ENCODE data around the gene ATP13A4. TPM values are rescaled to one million over a fixed set of nuclear protein-coding genes. Genes with fewer than 3 reads are reported as not detected.

The ATP13A4 gene
- total RNA-seq, 2 experiments from 2014 or later, result 0.44 to 2.5 TPM

DNA sequence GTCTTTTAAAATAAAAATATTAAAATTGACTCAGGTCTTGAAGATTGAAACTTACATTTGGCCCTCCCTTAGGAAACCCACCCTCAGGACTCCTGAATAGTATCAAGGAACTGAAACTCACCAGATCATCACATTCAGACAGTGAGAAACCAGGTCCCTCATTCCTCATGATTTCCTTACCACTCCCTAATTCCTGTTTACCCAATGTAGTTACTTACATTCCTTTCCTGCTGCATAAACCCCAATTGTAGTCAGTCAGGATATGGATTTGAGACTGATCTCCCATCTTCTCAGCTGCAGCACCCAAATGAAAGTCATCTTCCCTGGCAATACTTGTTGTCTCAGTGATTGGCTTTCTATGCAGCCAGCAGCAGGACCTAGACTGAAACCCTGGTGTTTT lies 8.6 kb downstream of the ATP13A4 start:
- no peak overlapping the region for H3K4me3 ChIP-seq (ENCODE audit: low read depth, low read length, poor library complexity, severe bottlenecking)
- H3K4me1 ChIP-seq (ENCODE audit: insufficient read depth, low read length, poor library complexity, severe bottlenecking), result no peaks in the 10 kb centered on the region
- no peak overlapping the region for H3K4me2 ChIP-seq (ENCODE audit: low read length)
- POLR2A ChIA-PET, result no interaction called here
- no peaks in the 10 kb centered on the region for H3K36me3 ChIP-seq (ENCODE audit: insufficient read depth, low read length)
- no peaks in the 10 kb centered on the region for H4K20me1 ChIP-seq (ENCODE audit: insufficient read depth, low read length)
- TF ChIP-seq EZH2phosphoT487 (IDR thresholded peaks at IDR 0.05; ENCODE audit: borderline replicate concordance, low read depth, low read length), result no peak
- no peak for TF ChIP-seq CTCF (conservative IDR thresholded peaks at IDR 0.05; ENCODE audit: low read length)
- CTCF ChIA-PET (ENCODE audit: unreplicated experiment), result no interaction called here
- DNase-seq (ENCODE audit: low spot score), result no peak
- H2AFZ ChIP-seq (ENCODE audit: low read length), result no peak overlapping the region
- no TSS peak for BruUV-seq (replicated peaks)
- H3K79me2 ChIP-seq (ENCODE audit: insufficient read depth, low read depth, low read length), result no peaks in the 10 kb centered on the region
- intact Hi-C loops (cut with micrococcal nuclease; ENCODE audit: unreplicated experiment), result no loop called here
- no peaks in the 10 kb centered on the region for H3K9me2 ChIP-seq (ENCODE audit: insufficient read depth, low read length)
- H3K27ac ChIP-seq (ENCODE audit: low read depth, low read length, poor library complexity, severe bottlenecking), result no peak overlapping the region
- H3K9me3 ChIP-seq (ENCODE audit: low read length), result no peaks in the 10 kb centered on the region

GRCh38 chr3:193545304-193545703 lies 9.4 kb downstream of the ATP13A4 start:
- BruUV-seq (replicated peaks), result no TSS peak
- DNase-seq (ENCODE audit: low spot score), result no peak
- H3K4me3 ChIP-seq (ENCODE audit: low read depth, low read length, poor library complexity, severe bottlenecking), result no peak overlapping the region
- H3K27ac ChIP-seq (ENCODE audit: low read depth, low read length, poor library complexity, severe bottlenecking), result no peak overlapping the region
- H4K20me1 ChIP-seq (ENCODE audit: insufficient read depth, low read length), result no peaks in the 10 kb centered on the region
- CTCF ChIA-PET (ENCODE audit: unreplicated experiment), result no interaction called here
- TF ChIP-seq CTCF (conservative IDR thresholded peaks at IDR 0.05; ENCODE audit: low read length) (no peak), EZH2phosphoT487 (IDR thresholded peaks at IDR 0.05; ENCODE audit: borderline replicate concordance, low read depth, low read length) (no peak)
- intact Hi-C loops (cut with micrococcal nuclease; ENCODE audit: unreplicated experiment), result no loop called here
- no peak overlapping the region for H3K4me2 ChIP-seq (ENCODE audit: low read length)
- H3K9me2 ChIP-seq (ENCODE audit: insufficient read depth, low read length), result no peaks in the 10 kb centered on the region
- POLR2A ChIA-PET, result no interaction called here
- H2AFZ ChIP-seq (ENCODE audit: low read length), result no peak overlapping the region
- no peaks in the 10 kb centered on the region for H3K9me3 ChIP-seq (ENCODE audit: low read length)
- no peaks in the 10 kb centered on the region for H3K4me1 ChIP-seq (ENCODE audit: insufficient read depth, low read length, poor library complexity, severe bottlenecking)
- H3K79me2 ChIP-seq (ENCODE audit: insufficient read depth, low read depth, low read length), result no peaks in the 10 kb centered on the region
- H3K36me3 ChIP-seq (ENCODE audit: insufficient read depth, low read length), result no peaks in the 10 kb centered on the region

GRCh38 chr3:193544289-193544688 lies 10.4 kb downstream of the ATP13A4 start:
- Histone ChIP-seq H3K4me3 (ENCODE audit: low read depth, low read length, poor library complexity, severe bottlenecking) (no peak overlapping the region), H3K9me3 (ENCODE audit: low read length) (no peaks in the 10 kb centered on the region), H3K27ac (ENCODE audit: low read depth, low read length, poor library complexity, severe bottlenecking) (no peak overlapping the region), H3K79me2 (ENCODE audit: insufficient read depth, low read depth, low read length) (no peaks in the 10 kb centered on the region), H2AFZ (ENCODE audit: low read length) (no peak overlapping the region), H3K4me2 (ENCODE audit: low read length) (no peak overlapping the region), H3K4me1 (ENCODE audit: insufficient read depth, low read length, poor library complexity, severe bottlenecking) (no peaks in the 10 kb centered on the region), H3K9me2 (ENCODE audit: insufficient read depth, low read length) (no peaks in the 10 kb centered on the region), H4K20me1 (ENCODE audit: insufficient read depth, low read length) (no peaks in the 10 kb centered on the region), H3K36me3 (ENCODE audit: insufficient read depth, low read length) (no peaks in the 10 kb centered on the region)
- TF ChIP-seq EZH2phosphoT487 (IDR thresholded peaks at IDR 0.05; ENCODE audit: borderline replicate concordance, low read depth, low read length) (no peak), CTCF (conservative IDR thresholded peaks at IDR 0.05; ENCODE audit: low read length) (no peak)
- CTCF ChIA-PET (ENCODE audit: unreplicated experiment), result no interaction called here
- intact Hi-C loops (cut with micrococcal nuclease; ENCODE audit: unreplicated experiment), result no loop called here
- POLR2A ChIA-PET, result interaction anchor here (0.7 to 1.5 kb wide), 2 partner anchors 8 to 333 kb away, joined by 3 to 5 read pairs; no protein-coding TSS in a partner anchor
- no peak for DNase-seq (ENCODE audit: low spot score)
- BruUV-seq (replicated peaks), result no TSS peak
